Stimulated activated naive CD4-positive, alpha-beta T cell treated with Interleukin-2 at 50 U/mL for 16 hours (primary cell): ENCODE measurements around the gene HOXD10.

Experiments used
- DNase-seq: peaks from one replicate; lab custom pipeline; 2025; lab: John Stamatoyannopoulos, UW

HOXD10 gene

DNA sequence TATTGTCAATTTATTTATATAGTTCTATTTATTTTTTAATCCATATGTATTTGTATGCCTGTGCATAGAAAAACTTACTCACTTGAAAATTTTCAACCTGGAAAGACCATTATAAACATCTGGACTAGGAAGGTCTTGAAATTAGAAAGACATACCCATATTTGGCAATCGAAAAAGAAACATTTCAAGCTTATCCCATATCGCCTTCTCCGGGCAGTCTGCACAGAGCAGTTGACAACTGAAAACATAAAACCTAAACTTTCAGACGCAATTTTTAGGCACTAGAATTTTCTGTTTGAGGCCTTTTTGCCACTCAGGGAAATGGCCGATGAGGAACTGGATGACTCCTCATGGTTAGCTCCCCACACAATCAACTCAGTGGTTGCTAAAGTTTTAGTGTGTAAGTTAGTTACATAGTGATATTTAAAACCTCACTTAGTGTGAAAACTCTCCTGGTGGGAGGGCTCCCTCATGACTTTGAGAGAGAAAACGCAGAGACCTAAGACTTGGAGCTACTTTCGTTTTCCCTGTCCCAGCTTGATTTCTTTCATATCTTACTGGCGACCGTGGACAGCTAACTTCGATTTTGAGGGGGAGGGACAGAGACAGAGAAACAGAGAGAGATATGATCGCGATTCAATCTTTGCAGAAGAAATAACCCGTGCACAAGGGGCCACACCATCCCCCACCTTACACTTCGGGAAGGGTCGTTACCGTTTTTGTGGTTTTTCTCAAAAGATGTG lies 20.2 kb upstream of the HOXD10 start:
- no peak for DNase-seq

DNA sequence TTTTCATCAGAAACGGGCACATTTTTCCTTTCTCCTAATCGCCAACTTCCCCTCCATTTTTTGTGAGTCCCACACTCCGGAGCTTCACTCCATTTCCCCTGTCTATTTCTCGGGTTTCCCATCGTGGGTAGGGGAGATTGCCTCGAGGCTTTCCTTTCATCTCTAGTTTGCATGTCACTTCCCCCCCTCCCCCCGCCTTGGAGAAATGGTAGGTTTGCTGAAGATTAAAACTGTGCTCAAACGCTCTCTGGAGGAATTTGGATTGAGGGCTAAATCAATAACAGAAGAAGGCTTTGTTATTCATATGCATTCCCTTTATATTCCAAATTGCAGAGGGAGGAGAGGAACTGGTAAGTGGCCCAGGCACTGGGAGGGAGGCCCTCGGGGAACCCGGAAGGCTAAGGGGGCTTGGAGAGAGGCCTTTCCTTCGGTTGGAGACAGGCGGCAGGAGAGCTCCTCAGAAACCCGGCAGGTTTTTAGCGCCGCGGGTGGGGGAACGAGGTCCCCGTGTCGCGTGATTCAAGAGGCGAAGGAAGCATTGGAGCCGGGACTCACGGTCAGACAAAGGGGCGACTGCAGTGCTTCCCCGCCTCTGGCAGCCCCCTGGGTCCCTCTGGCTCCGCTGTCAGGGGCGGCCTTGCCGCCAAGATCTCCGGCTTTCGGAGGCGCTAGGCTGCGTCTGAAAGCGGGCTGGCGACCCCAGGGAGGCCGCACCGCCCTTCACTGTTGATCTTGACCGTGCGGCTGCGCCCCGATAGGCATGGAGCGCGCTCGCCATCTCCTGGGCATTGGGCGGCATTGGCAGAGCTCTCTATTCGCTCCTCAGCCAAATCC lies 19.4 kb upstream of the HOXD10 start:
- DNase-seq, result peak; percentile 28

DNA sequence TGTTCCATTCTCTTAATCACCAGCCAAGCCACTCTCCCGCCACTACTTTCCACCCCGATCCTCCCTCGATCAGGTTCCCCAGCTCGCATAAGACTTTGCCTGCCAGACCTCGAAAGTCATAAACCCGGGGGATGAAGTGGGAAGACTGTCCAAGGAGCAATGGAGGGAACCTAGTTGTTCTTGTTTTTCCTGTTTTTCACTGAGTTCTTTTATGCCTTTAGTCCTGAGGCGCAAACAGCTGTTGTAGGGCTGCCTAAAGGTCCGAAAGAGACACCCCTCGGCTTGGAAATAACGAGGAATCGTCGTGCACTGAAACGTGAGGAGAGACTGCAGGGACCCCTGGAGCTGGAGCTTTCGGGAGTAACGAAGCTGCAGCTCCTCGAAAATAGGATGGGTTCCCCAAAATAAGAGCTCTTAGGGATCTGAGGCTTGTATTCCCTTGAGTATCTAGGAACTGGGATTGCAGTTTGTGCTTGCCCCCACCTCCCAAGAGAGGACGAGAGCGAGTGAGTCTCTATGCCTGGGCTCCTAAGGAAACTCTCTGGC lies 18.7 kb upstream of the HOXD10 start:
- no peak for DNase-seq

DNA sequence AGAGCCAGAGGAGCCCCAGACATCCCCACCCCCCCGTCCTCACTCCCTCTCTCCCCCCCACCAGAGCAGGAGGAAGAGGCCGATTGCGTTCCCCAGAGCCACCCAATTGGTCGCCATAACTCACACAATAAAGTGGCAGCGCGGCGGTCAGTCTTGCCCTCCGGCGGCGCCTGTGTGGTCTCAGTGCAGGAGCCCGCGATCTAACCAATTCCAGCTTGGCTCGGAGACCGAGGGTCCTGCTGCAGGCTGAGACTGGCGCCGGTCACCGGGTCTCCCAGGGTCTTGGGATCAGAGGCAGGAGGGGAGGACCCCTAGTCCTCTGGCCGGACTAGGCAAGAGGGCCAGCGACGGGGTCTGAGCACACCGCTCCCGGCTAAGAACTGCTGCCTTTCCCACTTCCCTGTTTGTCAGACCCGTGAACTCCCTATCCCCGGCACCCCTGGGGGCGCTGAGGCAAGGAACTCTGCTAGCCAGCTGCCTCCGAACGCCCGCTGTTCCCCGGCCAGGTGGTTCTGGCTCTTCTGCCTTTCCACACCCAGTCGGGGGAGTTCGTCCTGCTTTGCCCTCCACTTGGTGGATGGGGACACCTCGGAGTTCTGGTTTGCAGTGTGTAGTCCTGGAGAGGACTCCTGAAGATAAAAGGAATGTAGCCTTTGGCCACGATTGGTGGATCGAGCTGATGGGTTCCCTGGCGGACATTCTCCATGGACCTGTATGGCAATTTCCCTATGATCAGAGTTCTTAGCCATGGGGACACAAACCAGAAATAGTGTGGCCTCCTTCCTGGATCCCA lies 18.0 kb upstream of the HOXD10 start:
- DNase-seq, result no peak

DNA sequence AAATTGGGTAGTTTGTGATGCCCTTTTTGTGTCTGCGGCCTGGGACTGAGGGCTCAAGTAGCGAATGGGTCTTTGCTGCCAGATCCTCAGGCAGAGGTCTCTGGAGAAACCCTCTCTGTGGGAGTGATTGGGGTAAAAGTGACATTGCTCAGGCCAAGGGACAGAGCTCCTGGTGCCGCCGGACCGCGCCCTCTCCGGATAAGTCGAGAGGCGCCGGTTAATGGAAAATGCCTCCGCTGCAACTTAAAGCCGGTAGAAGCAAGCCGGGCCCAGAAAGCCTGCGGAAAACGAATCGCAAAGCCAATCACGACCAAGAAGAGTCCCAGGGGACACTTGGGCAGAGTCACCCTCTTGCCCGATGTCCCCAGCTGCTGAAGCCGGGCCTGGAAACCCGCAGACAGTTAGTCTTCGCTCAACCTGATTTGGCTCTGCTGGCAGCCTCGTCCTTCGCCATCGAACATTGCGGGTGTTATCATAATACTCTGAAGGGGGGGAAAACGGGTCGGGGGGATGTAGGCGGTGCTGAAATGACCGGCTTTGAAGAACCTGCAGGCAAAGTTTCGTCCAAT lies 17.3 kb upstream of the HOXD10 start:
- DNase-seq, result no peak

DNA sequence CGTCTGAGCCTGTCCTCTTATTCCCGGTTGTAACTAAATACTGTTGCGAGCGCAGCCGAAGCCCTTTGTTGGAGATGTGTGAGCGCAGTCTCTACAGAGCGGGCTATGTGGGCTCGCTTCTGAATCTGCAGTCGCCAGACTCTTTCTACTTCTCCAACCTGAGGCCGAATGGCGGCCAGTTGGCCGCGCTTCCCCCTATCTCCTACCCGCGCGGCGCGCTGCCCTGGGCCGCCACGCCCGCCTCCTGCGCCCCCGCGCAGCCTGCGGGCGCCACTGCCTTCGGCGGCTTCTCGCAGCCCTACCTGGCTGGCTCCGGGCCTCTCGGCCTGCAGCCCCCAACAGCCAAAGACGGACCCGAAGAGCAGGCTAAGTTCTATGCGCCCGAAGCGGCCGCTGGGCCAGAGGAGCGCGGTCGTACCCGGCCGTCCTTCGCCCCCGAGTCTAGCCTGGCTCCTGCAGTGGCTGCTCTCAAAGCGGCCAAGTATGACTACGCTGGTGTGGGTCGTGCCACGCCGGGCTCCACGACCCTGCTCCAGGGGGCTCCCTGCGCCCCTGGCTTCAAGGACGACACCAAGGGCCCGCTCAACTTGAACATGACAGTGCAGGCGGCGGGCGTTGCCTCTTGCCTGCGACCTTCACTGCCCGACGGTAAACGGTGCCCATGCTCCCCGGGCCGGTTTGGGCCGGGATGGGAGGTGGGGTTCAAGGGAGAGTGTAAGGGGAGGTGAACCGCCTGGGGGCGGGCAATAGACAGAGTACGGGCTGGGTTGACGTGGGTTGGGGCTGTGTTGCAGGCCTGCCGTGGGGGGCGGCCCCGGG lies 16.6 kb upstream of the HOXD10 start, which contains the start of gene HOXD12:
HOXD12 (plus strand) TSS at position 68 of the 819 bp plus-strand sequence; CDS start at position 75, 7 bp downstream.
- DNase-seq, result no peak

DNA sequence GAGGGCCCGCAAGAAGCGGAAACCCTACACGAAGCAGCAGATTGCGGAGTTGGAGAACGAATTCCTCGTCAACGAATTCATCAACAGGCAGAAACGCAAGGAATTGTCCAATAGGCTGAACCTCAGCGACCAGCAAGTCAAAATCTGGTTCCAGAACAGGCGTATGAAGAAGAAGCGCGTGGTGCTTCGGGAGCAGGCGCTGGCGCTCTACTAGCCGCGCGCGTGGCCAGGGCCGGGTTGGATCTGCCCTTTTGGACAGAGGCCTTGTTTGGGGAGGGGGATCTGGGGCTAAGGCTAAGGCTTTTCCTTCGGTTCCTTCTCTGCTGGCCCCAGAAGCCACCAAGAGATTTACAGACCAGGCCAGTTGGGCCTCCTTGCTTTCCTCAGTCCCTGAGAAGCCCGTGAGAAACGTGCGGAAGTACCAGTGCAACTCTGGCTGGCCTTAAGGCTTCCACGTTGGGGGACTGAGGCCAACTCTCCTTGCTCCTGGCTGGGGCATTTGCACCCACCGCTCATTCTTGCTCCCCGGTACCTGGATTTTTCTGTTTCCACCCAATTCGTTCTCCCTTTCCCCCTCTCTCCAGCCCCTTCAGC lies 15.9 kb upstream of the HOXD10 start:
- no peak for DNase-seq

DNA sequence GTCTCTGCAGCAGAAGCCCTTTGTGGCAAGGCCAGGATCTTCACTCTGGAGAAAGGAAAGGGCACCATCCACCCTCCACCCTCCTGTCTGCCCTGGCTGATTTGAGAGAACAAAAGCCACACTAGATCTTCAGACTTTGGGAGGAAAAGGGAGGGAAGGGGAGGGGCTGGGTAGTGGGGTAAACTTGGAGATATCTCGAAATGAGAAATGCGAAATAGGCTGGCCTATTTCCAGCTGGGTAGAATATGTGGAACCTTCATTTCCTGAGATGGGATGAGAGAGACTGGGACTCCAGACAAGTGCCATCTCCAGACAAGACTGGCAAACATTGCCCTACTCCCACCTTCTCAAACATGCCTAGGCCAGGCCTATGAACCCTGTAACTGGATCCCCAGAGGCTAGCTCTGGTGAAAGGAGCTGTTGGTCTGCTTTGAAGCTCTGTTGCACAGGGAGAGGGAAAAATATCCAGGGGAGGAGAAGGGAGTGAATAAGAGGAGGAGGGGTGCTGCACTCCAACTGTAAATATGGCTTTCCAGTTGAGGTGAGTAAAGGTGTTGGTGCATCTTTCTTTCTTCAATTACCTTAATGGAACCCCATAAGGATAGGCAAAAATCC lies 15.3 kb upstream of the HOXD10 start:
- no peak for DNase-seq

DNA sequence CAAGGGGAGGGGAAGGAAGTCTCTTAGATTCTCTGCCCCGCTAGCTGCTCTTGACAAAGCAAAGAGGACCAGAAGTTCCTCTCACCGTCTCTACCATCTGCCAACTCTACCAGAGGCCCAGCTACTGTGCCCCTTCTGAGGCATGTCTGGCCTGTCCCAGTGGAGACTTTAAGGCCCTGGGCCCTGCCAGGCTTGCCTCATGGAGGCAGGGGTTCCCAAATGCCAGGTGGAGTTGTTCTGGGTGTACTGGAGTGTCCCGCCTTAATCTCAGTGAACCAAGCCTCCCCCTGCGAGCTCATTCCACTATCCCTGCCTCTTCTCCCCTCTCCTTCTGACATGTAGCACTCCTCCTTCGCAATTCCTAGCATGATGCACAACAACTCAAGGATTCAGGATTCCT lies 14.7 kb upstream of the HOXD10 start:
- no peak for DNase-seq

DNA sequence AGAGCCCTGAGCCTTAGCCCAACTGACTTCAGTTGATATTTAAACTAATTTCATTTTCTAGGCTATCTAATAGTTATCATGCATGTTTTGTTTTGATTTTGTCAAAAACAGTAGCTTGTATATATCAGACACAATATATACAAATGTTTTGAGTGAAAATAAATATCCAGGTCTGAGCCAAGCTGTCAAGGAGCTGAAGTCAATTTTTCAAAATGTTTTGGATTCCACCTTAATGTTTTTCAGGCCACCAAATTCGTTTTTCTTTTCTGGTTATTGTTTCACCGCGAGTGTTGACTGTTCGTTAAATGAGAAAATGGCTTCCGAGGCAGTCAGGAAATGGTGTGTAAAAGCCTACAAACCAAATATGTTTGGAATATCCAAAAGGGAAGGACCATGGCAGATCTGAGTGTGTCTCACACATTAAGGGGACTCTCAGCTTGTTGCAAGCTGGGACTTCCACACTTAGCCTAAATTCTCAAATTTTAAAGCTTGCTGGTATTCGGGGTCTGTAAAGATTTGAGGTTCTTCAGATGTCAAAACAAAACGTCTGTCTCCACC lies 14.2 kb upstream of the HOXD10 start:
- no peak for DNase-seq

DNA sequence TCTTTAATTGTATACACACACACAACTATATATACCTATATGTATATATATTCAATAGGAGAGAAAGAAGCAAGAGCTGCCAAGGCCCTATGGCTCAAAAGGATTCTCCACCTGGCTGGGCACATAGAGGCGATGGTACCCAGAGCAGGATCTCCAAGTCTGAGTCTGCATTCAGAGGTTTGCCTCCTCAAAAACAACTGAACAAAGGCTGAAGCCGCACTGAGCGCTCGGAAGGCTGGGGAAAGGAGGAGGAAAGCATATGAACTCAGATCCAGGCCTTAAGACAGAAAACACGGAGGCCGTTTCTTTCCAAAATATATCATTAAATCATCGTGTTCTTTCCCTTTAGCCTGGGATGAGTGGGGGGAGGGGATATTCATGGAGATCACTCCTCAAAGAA lies 13.4 kb upstream of the HOXD10 start:
- no peak for DNase-seq

DNA sequence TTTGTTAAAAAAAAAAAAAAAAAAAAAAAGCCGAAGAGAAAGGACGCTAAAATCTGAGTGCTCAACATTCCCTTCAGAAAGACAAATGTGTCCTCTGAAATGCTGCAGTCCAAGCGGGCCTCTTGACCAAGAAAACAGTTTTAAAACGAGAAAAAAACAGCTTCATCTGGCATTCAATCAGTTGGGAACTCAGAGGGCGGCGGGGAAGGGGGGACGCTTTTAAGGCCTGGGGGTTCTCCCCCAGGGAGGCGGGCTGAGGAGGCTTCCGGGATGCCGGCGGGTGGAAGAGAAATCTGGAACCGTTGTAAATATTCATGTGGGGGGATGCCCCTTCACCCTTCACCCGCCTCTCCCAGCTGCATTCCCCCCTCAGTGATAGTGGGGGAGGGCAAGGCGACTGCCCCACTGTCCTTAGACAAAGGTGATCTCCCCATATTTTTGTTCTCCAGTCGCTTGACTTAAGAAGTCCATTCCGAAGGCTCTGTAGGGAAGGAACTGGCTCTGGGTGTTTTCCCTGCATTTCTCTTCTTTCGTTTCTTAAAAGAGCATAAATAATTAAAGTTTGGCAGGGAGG lies 12.7 kb upstream of the HOXD10 start:
- DNase-seq, result no peak

DNA sequence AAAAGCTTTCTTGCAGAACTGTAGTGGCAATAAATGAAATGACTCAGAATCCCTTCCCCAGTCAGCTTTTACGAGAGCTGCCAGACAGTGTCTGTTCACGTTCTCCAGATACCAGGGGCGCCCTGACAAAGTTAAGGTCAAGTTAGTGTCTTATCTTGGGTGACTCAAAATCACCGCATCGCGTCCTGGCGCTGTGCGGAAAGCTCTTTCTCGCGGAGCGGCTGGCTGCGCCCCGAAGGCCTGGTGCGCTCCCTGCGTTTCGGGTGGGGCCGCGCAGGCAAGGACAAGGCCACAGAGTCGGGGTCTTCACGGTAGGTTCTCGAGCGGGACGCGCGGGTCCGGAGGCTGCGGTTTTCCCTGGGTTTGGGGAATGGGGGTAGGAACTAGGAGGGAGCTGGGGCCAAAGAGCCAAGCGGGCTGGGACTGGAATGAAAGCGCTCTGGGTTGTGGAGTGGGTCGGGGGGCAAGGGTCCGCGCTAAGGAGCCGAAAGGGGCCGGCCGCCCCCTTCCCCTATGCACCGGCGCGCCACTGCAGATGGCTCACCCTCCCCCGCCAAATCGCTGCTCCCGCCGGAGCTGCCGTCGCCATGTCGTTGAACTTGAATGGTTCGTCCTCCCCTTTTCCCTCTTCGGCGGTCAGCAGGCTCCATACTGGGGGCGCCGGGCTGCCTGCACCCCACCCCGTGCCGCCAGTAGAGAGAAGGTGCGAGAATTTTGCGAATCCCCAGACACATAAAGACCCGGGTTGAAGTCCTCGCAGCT lies 12.1 kb upstream of the HOXD10 start:
- DNase-seq, result no peak

DNA sequence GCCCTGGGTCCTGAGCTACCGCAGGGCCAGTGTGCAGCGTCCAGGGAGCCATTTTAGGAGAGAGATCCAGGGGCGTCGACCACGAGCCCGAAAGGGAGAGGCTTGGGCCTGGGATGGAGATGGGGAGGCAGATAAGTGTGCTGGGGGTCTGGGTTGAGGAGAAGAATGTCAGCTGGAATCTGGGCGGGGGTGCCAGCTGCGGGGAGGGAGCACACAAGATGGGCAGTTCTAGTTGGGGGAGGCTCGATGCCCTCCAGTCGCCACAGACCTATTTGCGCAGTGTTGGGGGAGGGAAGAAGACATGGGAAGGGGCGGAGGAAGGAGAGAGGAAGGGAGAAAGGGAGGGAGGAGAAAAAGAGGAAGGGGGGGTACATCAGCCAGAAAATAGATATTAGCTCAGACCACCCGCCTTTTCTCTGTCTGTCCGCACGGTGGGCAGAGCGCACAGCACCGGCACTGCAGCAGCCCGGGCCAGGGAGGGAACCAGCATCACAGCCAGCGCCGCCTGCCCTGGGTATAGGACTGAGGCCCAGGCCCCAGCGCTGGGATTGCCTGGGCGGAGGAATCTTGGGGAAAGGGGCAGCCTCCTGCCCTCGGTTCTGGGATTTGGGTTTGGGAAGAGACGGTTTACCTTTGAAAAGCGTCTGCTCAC lies 11.4 kb upstream of the HOXD10 start:
- DNase-seq, result no peak

DNA sequence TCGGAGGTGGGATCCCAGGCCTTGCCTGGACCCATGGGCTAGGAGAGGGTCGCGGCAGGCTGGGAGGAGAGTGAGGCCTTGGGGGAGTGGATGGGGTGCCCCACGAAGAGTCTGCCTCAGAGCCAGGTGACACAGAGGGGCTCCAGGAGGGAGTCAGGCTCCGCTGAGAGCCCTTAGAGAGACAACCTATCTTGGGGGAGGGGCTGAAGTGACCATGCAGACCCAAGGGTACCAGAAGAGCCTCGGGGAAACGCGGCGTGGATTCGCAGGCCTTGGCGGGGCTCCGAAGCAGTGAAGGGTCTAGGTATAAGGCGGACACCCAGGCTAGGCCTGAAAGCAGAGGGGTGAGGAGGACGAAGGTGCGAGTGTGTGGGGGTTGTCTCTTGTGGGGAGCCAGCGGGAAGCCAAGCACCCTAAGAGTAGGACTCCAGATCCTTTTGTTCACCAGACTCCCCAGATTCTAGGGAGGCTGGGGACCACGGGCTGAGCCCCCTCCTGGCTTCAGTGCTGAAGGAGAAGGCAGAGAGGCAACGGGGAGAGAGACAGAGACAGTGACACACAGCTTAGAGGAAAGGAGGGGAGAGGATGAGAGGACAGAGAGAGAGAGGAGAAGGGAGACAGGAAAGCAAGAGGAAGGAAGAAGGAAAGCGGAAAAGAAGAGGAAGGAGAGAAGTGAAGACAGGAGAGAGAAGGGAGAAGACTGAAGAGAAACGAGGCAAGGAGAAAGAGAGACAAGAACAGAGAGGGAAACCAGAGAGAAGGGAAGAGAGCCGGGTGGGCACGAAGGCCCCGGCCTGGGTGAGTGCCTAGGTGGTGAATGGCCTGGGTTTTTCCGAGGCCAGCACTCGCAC lies 10.6 kb upstream of the HOXD10 start:
- DNase-seq, result no peak

DNA sequence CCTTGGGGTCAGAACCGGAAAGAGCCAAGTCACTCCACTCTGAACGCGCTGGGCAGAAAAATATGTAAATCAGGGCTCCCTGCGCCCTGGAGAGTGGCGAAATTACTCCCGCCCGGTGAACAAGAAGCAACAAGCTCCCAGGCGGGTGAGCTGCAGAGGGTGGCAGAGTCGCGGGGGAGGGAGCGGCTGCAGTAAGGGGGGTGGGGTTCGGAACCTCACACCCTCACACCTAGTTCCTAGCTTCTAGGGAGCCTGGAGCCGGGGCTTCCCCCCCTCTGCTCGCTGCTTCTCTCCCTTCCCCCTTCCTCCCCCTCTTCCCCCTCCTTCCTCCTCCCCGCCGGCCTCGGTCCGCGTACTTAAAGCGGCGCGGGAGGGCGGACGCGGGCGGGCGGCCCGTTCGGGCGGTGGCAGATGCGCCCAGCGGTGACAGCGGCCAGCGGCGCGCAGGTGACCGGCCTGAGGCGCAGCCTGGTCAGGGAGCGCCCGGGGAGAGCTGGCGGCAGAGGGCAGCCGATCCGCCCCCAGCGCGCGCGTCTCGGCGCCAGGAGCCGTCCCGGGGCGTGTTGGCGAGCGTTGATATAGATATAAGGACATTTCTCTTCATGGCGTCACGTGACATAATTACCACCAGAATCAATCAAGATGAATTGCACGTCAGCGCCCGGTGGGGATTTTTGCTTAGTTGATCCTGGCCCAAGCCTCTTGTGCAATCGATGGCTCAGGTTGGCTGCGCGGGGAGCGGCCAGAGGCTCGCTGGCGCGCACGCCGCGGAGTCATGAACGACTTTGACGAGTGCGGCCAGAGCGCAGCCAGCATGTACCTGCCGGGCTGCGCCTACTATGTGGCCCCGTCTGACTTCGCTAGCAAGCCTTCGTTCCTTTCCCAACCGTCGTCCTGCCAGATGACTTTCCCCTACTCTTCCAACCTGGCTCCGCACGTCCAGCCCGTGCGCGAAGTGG lies 9.7 kb upstream of the HOXD10 start, which contains the start of gene HOXD11:
HOXD11 (plus strand) TSS at position 700 of the 959 bp plus-strand sequence; CDS start at position 776, 76 bp downstream.
- no peak for DNase-seq
